ENCODE data around the gene FGB. TPM values are rescaled to one million over a fixed set of nuclear protein-coding genes. Genes with fewer than 3 reads are reported as not detected.

Gene FGB
- total and polyA plus RNA-seq, 8 donors, result 0.31 to 22.8 (median 6.2) TPM; not detected in 5

GRCh38 chr4:154584259-154584658 is 21.4 kb downstream of the FGB start:
- Histone ChIP-seq H3K9me3 (no peaks in the 10 kb centered on the region), H3K4me3 (no peak overlapping the region), H3K27ac (no peak overlapping the region), H3K27me3 (peaks cover 0 to 3% (median 0%) of the 10 kb centered on the region in 3 donors), H3K4me1 (no peaks in the 10 kb centered on the region), H3K36me3 (no peaks in the 10 kb centered on the region)
- no peak for DNase-seq
- intact Hi-C loops (cut with DNase I; ENCODE audit: low total_unique reads), result no loop called here
- TF ChIP-seq POLR2AphosphoS5 (IDR thresholded peaks at IDR 0.05) (no peak), EP300 (IDR thresholded peaks at IDR 0.05) (no peak), CTCF (IDR thresholded peaks at IDR 0.05) (no peak), POLR2A (IDR thresholded peaks at IDR 0.05) (no peak)
- 85 to 93% (median 92%) methylated on average over 5 of the region's 5 CpGs for WGBS, 5 donors

GRCh38 chr4:154585369-154586018 is 22.7 kb downstream of the FGB start:
- Histone ChIP-seq H3K36me3 (no peaks in the 10 kb centered on the region), H3K9me3 (no peaks in the 10 kb centered on the region), H3K4me1 (no peaks in the 10 kb centered on the region), H3K27me3 (peaks cover 0 to 4% (median 0%) of the 10 kb centered on the region in 3 donors), H3K4me3 (no peak overlapping the region), H3K27ac (no peak overlapping the region)
- no peak for DNase-seq
- no peak for TF ChIP-seq EP300 (IDR thresholded peaks at IDR 0.05)
- TF ChIP-seq POLR2A (IDR thresholded peaks at IDR 0.05), result no peak
- no peak for TF ChIP-seq POLR2AphosphoS5 (IDR thresholded peaks at IDR 0.05)
- TF ChIP-seq CTCF (IDR thresholded peaks at IDR 0.05), result no peak
- intact Hi-C loops (cut with DNase I; ENCODE audit: low total_unique reads), result no loop called here
- 81 to 91% (median 91%) methylated on average over 10 of the region's 10 CpGs for WGBS, 5 donors

- H3K9me3 ChIP-seq, result no peaks in the 10 kb centered on the region
- no peak overlapping the region for H3K27ac ChIP-seq
- H3K27me3 ChIP-seq, result peaks cover 0 to 4% (median 0%) of the 10 kb centered on the region in 3 donors
- DNase-seq, result no peak
- H3K36me3 ChIP-seq, result no peaks in the 10 kb centered on the region
- intact Hi-C loops (cut with DNase I; ENCODE audit: low total_unique reads), result no loop called here
- H3K4me3 ChIP-seq, result no peak overlapping the region
- TF ChIP-seq CTCF (IDR thresholded peaks at IDR 0.05) (no peak), EP300 (IDR thresholded peaks at IDR 0.05) (no peak), POLR2A (IDR thresholded peaks at IDR 0.05) (no peak), POLR2AphosphoS5 (IDR thresholded peaks at IDR 0.05) (no peak)
- 85 to 90% (median 89%) methylated on average over 13 of the region's 13 CpGs for WGBS, 5 donors
- H3K4me1 ChIP-seq, result no peaks in the 10 kb centered on the region
Observed at GRCh38 chr4:154586296-154587033, 23.7 kb downstream of the FGB start.

- Histone ChIP-seq H3K4me1 (no peaks in the 10 kb centered on the region), H3K4me3 (no peak overlapping the region), H3K27ac (no peak overlapping the region), H3K27me3 (peaks cover 0 to 4% (median 0%) of the 10 kb centered on the region in 3 donors), H3K9me3 (no peaks in the 10 kb centered on the region), H3K36me3 (no peaks in the 10 kb centered on the region)
- intact Hi-C loops (cut with DNase I; ENCODE audit: low total_unique reads), result no loop called here
- DNase-seq, result no peak
- TF ChIP-seq POLR2AphosphoS5 (IDR thresholded peaks at IDR 0.05) (no peak), POLR2A (IDR thresholded peaks at IDR 0.05) (no peak), CTCF (IDR thresholded peaks at IDR 0.05) (no peak), EP300 (IDR thresholded peaks at IDR 0.05) (no peak)
- whole genome bisulfite sequencing, 5 donors, result 80 to 92% (median 88%) methylated on average over 2 of the region's 2 CpGs
Observed at GRCh38 chr4:154588198-154588597, 25.4 kb downstream of the FGB start.

Data from stomach (tissue), 9 donors.